Hippocampal formation (tissue), 2 donors: Measurements from ENCODE around the gene EPB41L2.
A peak's percentile ranks its signal among the peaks of the same experiment; 100 is the strongest.

Source experiments
- DNase-seq, 2 donors: peaks; one replicate each; lab custom pipeline; 2025; lab: John Stamatoyannopoulos, UW

Gene EPB41L2

DNA sequence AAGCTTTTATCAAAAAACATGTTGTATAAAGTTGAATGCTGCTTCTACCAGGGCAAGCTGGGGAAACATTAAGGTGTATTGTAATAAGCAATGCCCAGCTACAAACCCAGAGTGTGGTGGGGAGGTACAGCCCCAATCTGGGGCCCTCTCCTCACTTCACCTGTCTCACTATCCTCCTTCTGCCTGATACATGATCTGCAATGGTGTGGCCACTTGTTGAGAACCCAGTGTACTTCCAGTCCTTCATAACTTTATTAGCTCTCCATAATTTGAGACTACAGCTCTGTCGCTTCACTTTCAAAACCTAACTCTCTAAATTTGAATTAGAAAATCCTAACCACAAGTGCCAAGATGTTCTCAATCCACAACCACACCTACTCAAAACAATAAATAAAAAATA lies 84.9 kb downstream of the EPB41L2 start:
- DNase-seq, result no peak

DNA sequence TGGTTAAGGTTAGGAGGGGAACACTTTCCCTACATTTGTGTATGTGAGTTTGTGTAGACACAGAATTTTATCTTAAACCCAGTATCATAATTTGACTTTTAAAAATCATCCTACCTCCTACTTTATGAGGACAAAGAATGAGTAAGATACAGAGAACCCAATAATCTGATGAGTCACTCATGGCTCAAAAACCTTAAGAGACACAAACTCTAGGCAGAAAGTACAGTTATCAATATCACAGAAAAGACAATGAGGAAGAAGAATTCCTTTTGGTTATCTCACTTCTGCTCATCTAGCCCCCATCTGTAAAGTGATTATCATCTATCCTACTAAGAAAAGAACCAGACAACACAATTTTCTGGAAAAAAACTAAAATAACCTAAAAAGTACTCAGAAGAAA lies 87.7 kb downstream of the EPB41L2 start:
- DNase-seq, result no peak

GRCh38 chr6:130973521-130974277 lies 89.3 kb downstream of the EPB41L2 start:
- no peak for DNase-seq

- DNase-seq, result no peak
These were observed 91.5 kb downstream of the EPB41L2 start for GRCh38 chr6:130971504-130971903.

- no peak for DNase-seq
These were observed 92.1 kb downstream of the EPB41L2 start for GRCh38 chr6:130970839-130971410.

DNA sequence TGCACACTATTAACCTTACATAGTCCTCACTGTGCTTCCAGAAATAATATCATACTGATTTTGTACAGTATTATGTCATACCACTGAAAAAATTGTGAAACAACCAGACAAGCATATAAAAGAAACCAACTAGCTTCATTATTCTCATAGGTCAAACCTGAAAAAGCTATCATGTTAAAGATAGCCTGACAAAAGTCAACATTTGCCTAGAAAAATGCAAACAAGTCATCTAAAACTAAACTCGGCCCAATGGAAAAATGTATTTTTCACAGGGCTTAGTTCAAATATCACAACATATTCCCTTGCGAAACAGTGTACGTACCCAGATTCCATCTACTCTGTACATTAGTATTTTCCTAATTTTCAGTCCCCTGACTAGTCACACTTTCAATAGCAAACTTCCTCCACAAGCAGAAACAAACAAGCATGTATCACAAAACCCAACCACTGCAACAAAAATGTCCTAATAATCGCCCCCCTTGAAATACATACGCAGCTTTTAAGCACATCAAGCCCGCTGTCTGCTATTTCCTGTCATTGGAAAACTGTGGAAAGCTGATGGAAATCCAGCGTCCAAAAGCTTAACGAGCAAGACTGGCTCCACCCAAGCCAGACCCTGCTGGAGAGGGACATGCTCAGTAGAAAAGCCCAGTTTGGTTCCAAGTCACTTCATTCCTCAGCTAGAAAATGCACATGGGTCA lies 93.1 kb downstream of the EPB41L2 start:
- DNase-seq, result no peak

GRCh38 chr6:130969166-130969565 lies 93.9 kb downstream of the EPB41L2 start:
- no peak for DNase-seq

- DNase-seq, result no peak
These were observed 94.6 kb downstream of the EPB41L2 start for GRCh38 chr6:130968476-130968875.

DNA sequence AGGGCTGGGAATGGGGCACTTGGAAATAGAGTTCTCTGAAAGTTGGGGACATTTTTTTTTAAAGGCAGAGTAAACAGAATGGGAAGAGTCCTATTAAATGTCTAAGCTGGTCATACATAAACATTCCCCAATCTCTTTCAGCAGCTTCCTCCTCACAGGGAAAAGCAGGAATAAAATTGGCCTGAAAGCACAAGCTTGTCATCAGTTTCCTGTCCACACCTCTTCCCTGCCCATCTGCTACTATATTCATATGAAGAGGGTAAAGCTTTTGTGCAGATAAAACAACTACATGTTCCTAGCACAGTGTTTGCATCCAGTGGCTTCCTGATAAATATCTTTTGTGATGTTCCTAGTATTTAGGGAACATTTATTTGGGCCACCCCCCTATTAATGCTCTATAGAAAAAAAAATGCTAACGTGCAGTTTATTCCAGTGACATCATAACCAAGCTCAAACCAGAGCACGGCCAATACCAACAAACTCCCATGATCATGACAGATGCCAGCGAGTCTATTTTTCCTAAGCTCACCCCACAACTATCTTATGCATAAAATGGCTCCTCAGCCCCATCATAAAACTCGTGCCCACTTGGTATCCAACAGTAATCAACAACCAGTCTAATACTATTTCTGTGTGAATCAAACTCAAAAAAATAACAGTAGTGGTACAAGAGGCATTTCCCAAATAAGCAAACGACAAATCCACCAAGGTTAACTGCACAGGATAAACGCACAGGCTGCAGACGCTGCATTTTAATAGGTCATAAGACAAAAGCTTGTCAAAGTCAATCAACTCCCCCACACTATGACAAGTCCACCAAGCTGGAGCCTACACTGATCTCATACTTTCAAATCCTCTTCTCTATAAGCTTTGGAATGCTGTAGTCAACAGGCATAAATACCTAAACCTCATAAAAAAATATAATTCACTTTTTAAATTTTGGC lies 95.3 kb downstream of the EPB41L2 start:
- DNase-seq, result peak in 1 of 2 donors; percentile 37

- no peak for DNase-seq
These were observed 96.6 kb downstream of the EPB41L2 start for GRCh38 chr6:130966344-130966980.

- DNase-seq, result no peak
These were observed 97.4 kb downstream of the EPB41L2 start for GRCh38 chr6:130965656-130966055.

DNA sequence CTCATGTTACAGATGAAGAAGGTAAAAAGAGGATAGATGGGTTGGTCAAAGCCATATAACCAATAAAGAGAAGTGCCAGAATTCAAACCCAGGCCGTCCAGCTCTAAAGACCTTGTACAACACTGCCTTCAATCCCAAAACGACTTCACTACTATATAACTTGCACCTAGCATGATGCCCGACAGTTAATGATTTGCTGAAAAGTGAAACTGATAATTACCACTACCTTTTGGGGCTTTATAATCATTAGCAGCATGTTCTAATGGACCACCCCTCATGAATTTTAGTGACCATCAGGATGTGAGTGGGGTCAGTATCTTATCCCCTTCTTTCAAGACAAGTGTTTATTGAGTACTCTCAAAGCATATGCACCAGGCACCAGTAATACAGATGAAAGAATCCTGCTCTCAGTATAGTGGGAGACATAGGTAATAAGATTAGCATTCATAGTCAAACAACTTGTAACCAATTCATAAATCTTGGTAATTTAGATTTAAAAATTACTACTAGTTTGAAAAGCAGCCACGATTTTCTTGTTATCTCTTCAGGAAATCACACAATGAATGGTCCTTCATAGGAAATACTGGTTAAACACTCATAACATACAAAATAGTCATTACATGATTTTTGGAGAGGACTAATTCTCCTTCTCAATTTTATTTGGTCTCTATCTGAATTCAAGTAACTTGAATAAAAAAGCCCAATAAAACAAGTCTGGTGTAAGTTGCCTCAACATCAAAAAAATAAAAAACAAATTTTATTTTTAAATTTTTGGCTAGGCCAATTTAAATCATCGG lies 98.0 kb downstream of the EPB41L2 start:
- no peak for DNase-seq

GRCh38 chr6:130964289-130964688 lies 98.8 kb downstream of the EPB41L2 start:
- no peak for DNase-seq

- peak in 1 of 2 donors; percentile 14 for DNase-seq
These were observed 100.1 kb downstream of the EPB41L2 start for GRCh38 chr6:130962966-130963365.

DNA sequence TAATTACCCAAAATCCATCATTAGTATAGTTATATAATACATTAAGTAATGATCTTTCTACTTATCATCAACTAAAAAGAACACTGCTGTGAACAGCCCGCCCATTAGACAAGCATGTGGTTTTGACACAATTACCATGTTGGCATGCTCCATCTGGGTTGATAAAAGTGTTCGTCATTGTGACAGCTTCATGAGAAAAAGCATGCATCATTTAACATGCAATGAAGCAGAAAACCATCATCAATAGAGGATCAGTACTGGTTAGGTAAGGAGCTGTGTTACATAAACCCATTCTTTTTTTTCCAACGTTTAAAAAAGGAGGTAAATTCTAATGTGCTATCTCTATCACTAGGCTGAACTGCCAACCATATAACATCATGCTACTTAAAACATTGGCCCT lies 101.9 kb downstream of the EPB41L2 start:
- DNase-seq, result no peak

GRCh38 chr6:130959951-130960350 lies 103.1 kb downstream of the EPB41L2 start:
- DNase-seq, result no peak

DNA sequence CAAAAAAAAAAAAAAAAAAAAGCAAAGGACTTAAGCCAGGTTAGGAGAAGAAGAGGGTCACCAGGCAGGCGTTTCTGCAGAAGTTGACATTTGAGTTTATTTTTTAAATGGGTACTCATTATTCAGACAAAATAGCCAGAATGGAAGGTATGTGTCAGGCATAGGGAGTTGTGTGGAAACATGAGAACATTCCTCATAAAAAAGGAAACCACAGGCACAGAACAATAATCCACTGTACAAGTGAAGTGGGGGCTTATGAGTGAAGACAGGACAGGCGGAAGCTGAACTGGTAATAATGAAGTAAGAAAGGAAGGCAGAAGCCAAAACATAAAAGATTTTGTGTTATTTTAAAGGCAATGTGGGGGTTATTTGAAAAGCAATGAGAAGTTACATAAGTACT lies 104.6 kb downstream of the EPB41L2 start:
- DNase-seq, result no peak

DNA sequence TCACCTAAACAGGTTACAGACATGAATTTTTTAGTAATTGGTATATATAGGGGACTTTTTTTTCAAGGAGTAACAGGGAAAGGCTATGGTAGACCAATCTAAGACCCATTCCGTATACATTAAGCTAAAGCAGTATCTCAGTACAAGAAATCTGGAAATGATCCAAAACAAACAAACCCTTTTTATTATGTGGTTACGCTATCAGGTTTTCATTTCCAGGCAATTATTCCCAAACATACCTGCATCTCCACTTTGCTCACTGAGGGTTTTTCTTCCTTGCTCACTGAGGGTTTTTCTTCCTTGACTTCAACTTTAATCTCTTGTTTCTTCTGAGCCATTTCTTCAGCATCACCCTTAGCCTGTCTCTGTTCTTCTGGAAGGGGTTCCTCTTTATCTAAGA lies 107.3 kb downstream of the EPB41L2 start:
- no peak for DNase-seq

DNA sequence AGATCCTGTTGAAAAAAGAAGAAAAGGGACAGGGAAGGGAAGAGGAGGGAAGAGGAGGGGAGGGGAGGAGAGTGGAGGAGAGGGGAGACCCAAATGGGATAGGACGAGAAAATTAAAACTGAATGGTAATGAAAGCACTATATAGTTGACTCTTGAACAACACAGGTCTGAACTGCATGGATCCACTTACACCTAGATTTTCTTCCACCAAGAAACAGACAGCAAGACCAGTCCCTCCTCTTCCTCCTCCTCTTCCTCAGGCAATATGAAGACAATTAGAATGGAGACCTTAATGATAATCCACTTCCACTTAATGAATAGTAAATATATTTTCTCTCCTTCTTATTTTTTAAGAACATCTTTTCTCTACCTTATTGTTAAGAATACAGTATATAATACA lies 113.5 kb downstream of the EPB41L2 start:
- no peak for DNase-seq

- no peak for DNase-seq
These were observed 115.6 kb downstream of the EPB41L2 start for GRCh38 chr6:130947464-130947863.

DNA sequence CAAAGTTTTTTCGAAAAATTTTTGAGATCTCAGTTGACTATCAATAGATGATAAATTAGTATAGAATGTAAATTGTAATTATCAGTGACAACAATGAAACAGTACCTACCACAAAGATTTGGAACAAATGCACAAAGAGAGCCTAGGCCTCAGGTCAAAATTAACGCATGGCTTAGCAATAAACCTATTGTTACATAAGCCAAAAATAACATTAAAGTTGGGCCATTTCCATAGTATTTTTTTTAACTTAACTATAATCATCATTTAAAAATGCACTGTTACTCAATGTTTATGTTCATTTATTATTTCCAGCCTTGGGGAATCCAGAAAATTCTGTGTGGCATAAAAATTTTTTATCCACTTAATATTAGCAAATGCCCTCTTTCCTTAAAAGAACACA lies 117.0 kb downstream of the EPB41L2 start:
- no peak for DNase-seq
